Retina (tissue), 1 donor: ENCODE measurements around the gene TMEM203.
"Not testable (repeated sequence)": the region's sequence is repeated elsewhere in the genome, so short reads cannot be mapped to it uniquely, and the experiment has no call there.

ENCODE experiments used
- DNase-seq: peaks from one replicate; pipeline ENCODE4 v3.0.0-alpha.2; 2016

Gene TMEM203

GRCh38 chr9:137241490-137242268 is 36.2 kb upstream of the TMEM203 start:
- peak; percentile 66 for DNase-seq

GRCh38 chr9:137240841-137241489 is 35.5 kb upstream of the TMEM203 start, which contains the start of gene TUBB4B:
TSS of gene TUBB4B (plus strand) at chr9:137241287. CDS start at chr9:137241361, 74 bp downstream.
- DNase-seq, result peak; percentile 99

GRCh38 chr9:137240318-137240840 is 34.9 kb upstream of the TMEM203 start:
- no peak for DNase-seq

- DNase-seq, result not testable (repeated sequence)
These were observed 34.2 kb upstream of the TMEM203 start for GRCh38 chr9:137239541-137240200.

GRCh38 chr9:137237759-137238726 is 32.6 kb upstream of the TMEM203 start:
- DNase-seq, result no peak

GRCh38 chr9:137236936-137237421 is 31.5 kb upstream of the TMEM203 start:
- DNase-seq, result no peak

- DNase-seq, result peak; percentile 93
These were observed 30.9 kb upstream of the TMEM203 start for GRCh38 chr9:137236238-137236935.

GRCh38 chr9:137235424-137236237 is 30.2 kb upstream of the TMEM203 start:
- DNase-seq, result no peak

- no peak for DNase-seq
These were observed 29.4 kb upstream of the TMEM203 start for GRCh38 chr9:137234758-137235423.

GRCh38 chr9:137234055-137234697 is 28.7 kb upstream of the TMEM203 start:
- no peak for DNase-seq

GRCh38 chr9:137233143-137233980 is 27.9 kb upstream of the TMEM203 start:
- no peak for DNase-seq

- no peak for DNase-seq
These were observed 27.1 kb upstream of the TMEM203 start for GRCh38 chr9:137232510-137232909.

- DNase-seq, result no peak
These were observed 26.7 kb upstream of the TMEM203 start for GRCh38 chr9:137232101-137232500.

- DNase-seq, result no peak
These were observed 26.1 kb upstream of the TMEM203 start for GRCh38 chr9:137231372-137232039.

- no peak for DNase-seq
These were observed 25.4 kb upstream of the TMEM203 start, which contains the start of gene SLC34A3 for GRCh38 chr9:137230705-137231371. TSS of gene SLC34A3 (plus strand) at chr9:137230901. CDS start at chr9:137231703, 802 bp downstream.

GRCh38 chr9:137229903-137230704 is 24.7 kb upstream of the TMEM203 start:
- no peak for DNase-seq
